Esophagus muscularis mucosa (tissue), 3 donors: ENCODE results near the gene CLIP1.

Experiments used
- CTCF ChIP-seq, 3 experiments: fragments of 200-600 bp in 2 of 3; fragments of 450-650 bp in 1 of 3; sonication (generic) in 2 of 3; IDR thresholded peaks; one replicate each; pipeline ENCODE4 v1.5.1; 2017 to 2019; ENCODE audit warnings: antibody characterized with exemption in 3 of 3, mild to moderate bottlenecking in 2 of 3, moderate library complexity in 1 of 3
- POLR2A ChIP-seq: fragments of 450-650 bp; IDR thresholded peaks from one replicate; pipeline ENCODE4 v1.6.1; 2017; ENCODE audit warnings: antibody characterized with exemption, moderate library complexity, mild to moderate bottlenecking, low read depth

DNA sequence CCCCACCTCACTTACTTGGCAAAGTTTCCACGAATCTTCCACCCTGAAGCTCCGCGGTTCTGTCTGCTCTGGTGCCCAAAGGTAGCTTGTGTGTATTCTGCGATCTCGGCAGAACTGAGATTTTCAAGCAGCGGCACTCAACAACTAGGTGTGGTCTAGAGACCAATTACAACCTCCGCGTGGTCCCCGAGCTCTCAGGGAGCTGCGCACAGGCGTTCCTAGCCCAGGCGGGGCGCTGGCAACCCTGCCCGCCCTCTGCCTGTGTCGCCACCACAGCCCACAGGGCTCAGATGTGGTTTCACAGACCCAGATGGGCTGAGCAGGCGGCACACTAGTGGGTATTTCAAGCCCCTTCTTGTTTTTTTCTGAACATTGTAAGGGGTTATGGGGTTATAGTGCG lies 195.1 kb downstream of the CLIP1 start:
- TF ChIP-seq CTCF (IDR thresholded peaks at IDR 0.05), result no peak
- no peak for TF ChIP-seq POLR2A
